ENCODE data around the gene MLLT10. TPM values are rescaled to one million over a fixed set of nuclear protein-coding genes. Genes with fewer than 3 reads are reported as not detected.

Gene MLLT10
- total RNA-seq, 1 experiment from 2014 or later = 60.1 TPM

- peak; percentile 13 for ATAC-seq
- CTCF ChIA-PET = interaction anchor here (0.6 to 6.3 kb wide), 9 partner anchors 8 to 583 kb away, joined by 3 to 84 read pairs (median 4); partner anchors contain the start of gene SKIDA1
- H3K4me3 Mint-ChIP-seq = peak overlapping the region; percentile 86
- H3K27ac Mint-ChIP-seq = peak overlapping the region; percentile 98
- H3K27me3 Mint-ChIP-seq (ENCODE audit: low read depth) = peaks cover 31% of the 10 kb centered on the region
- DNase-seq (ENCODE audit: low spot score) = peak; percentile 64
- TF ChIP-seq, protein P1, sequence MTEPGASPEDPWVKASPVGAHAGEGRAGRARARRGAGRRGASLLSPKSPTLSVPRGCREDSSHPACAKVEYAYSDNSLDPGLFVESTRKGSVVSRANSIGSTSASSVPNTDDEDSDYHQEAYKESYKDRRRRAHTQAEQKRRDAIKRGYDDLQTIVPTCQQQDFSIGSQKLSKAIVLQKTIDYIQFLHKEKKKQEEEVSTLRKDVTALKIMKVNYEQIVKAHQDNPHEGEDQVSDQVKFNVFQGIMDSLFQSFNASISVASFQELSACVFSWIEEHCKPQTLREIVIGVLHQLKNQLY (CRISPR knock-in tag; IDR thresholded peaks at IDR 0.05) = no peak
- TF ChIP-seq, protein P2, sequence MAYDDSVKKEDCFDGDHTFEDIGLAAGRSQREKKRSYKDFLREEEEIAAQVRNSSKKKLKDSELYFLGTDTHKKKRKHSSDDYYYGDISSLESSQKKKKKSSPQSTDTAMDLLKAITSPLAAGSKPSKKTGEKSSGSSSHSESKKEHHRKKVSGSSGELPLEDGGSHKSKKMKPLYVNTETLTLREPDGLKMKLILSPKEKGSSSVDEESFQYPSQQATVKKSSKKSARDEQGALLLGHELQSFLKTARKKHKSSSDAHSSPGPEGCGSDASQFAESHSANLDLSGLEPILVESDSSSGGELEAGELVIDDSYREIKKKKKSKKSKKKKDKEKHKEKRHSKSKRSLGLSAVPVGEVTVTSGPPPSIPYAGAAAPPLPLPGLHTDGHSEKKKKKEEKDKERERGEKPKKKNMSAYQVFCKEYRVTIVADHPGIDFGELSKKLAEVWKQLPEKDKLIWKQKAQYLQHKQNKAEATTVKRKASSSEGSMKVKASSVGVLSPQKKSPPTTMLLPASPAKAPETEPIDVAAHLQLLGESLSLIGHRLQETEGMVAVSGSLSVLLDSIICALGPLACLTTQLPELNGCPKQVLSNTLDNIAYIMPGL (CRISPR knock-in tag; IDR thresholded peaks at IDR 0.05) = 0 out of 2 replicates have a peak, but pooled peaks have one; percentile 34
- TF ChIP-seq GTF2I (CRISPR knock-in tag; conservative IDR thresholded peaks at IDR 0.05) (no peak), STAT6 (CRISPR knock-in tag; conservative IDR thresholded peaks at IDR 0.05; ENCODE audit: low read depth) (no peak), NFYB (CRISPR knock-in tag; conservative IDR thresholded peaks at IDR 0.05; ENCODE audit: low read depth) (no peak), FOXP4 (CRISPR knock-in tag; IDR thresholded peaks at IDR 0.05) (0 out of 2 replicates have a peak, but pooled peaks have one; percentile 32), ESRRA (CRISPR knock-in tag; IDR thresholded peaks at IDR 0.05; ENCODE audit: borderline replicate concordance) (peak; percentile 48; the same call in 1 of the 2 replicates), ZNF423 (CRISPR knock-in tag; IDR thresholded peaks at IDR 0.05) (no peak), FOXK1 (CRISPR knock-in tag; IDR thresholded peaks at IDR 0.05) (peak; percentile 84)
- TF ChIP-seq, protein P3, sequence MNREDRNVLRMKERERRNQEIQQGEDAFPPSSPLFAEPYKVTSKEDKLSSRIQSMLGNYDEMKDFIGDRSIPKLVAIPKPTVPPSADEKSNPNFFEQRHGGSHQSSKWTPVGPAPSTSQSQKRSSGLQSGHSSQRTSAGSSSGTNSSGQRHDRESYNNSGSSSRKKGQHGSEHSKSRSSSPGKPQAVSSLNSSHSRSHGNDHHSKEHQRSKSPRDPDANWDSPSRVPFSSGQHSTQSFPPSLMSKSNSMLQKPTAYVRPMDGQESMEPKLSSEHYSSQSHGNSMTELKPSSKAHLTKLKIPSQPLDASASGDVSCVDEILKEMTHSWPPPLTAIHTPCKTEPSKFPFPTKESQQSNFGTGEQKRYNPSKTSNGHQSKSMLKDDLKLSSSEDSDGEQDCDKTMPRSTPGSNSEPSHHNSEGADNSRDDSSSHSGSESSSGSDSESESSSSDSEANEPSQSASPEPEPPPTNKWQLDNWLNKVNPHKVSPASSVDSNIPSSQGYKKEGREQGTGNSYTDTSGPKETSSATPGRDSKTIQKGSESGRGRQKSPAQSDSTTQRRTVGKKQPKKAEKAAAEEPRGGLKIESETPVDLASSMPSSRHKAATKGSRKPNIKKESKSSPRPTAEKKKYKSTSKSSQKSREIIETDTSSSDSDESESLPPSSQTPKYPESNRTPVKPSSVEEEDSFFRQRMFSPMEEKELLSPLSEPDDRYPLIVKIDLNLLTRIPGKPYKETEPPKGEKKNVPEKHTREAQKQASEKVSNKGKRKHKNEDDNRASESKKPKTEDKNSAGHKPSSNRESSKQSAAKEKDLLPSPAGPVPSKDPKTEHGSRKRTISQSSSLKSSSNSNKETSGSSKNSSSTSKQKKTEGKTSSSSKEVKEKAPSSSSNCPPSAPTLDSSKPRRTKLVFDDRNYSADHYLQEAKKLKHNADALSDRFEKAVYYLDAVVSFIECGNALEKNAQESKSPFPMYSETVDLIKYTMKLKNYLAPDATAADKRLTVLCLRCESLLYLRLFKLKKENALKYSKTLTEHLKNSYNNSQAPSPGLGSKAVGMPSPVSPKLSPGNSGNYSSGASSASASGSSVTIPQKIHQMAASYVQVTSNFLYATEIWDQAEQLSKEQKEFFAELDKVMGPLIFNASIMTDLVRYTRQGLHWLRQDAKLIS (CRISPR knock-in tag; IDR thresholded peaks at IDR 0.05; ENCODE audit: borderline replicate concordance) = peak; percentile 5; the same call in 1 of the 2 replicates
- peaks cover 80% of the 10 kb centered on the region for H3K4me1 Mint-ChIP-seq
- no peaks in the 10 kb centered on the region for H3K9me3 Mint-ChIP-seq
- H3K36me3 Mint-ChIP-seq = no peaks in the 10 kb centered on the region
- POLR2A ChIA-PET = interaction anchor here (0.6 to 6.5 kb wide), 12 partner anchors 8 to 1050 kb away, joined by 3 to 155 read pairs (median 4); partner anchors contain the start of gene SKIDA1
Measured at GRCh38 chr10:21510241-21511094, 23.6 kb upstream of the MLLT10 start.

Data from WTC11 (cell line).